Measurements from ENCODE around the gene TRPC4. TPM values are rescaled to one million over a fixed set of nuclear protein-coding genes. Genes with fewer than 3 reads are reported as not detected.
A peak's percentile ranks its signal among the peaks of the same experiment; 100 is the strongest.

Gene TRPC4
- polyA plus RNA-seq, 1 experiment = 6.2 TPM

- Histone ChIP-seq H3K36me3 (ENCODE audit: control insufficient read depth, insufficient read depth, low read length) (no peaks in the 10 kb centered on the region), H3K4me3 (ENCODE audit: low read depth, low read length) (no peak overlapping the region), H3K27me3 (ENCODE audit: control insufficient read depth, insufficient read depth, low read length) (no peaks in the 10 kb centered on the region)
- peak; percentile 45; the same call in 1 of the 2 replicates for TF ChIP-seq CTCF (IDR thresholded peaks at IDR 0.05; ENCODE audit: insufficient read depth, low read depth, low read length)
- CTCF ChIA-PET = interaction anchor here (1.2 to 8.4 kb wide), 6 partner anchors 240 to 527 kb away, joined by 3 to 51 read pairs (median 4); no protein-coding TSS in a partner anchor
- POLR2A ChIA-PET = no interaction called here
- DNase-seq (ENCODE audit: low read depth) = no peak
These were observed 266.7 kb downstream of the TRPC4 start for GRCh38 chr13:37602733-37603381.

- no peak for TF ChIP-seq CTCF (IDR thresholded peaks at IDR 0.05; ENCODE audit: insufficient read depth, low read depth, low read length)
- CTCF ChIA-PET = interaction anchor here (1.1 to 8.4 kb wide), 5 partner anchors 239 to 491 kb away, joined by 3 to 51 read pairs (median 4); no protein-coding TSS in a partner anchor
- H3K27me3 ChIP-seq (ENCODE audit: control insufficient read depth, insufficient read depth, low read length) = no peaks in the 10 kb centered on the region
- H3K4me3 ChIP-seq (ENCODE audit: low read depth, low read length) = no peak overlapping the region
- H3K36me3 ChIP-seq (ENCODE audit: control insufficient read depth, insufficient read depth, low read length) = no peaks in the 10 kb centered on the region
- DNase-seq (ENCODE audit: low read depth) = no peak
- POLR2A ChIA-PET = no interaction called here
These were observed 267.7 kb downstream of the TRPC4 start for GRCh38 chr13:37601648-37602440.

GRCh38 chr13:37599519-37599918 is 270.1 kb downstream of the TRPC4 start:
- H3K4me3 ChIP-seq (ENCODE audit: low read depth, low read length) = no peak overlapping the region
- H3K27me3 ChIP-seq (ENCODE audit: control insufficient read depth, insufficient read depth, low read length) = no peaks in the 10 kb centered on the region
- no peaks in the 10 kb centered on the region for H3K36me3 ChIP-seq (ENCODE audit: control insufficient read depth, insufficient read depth, low read length)
- no peak for TF ChIP-seq CTCF (IDR thresholded peaks at IDR 0.05; ENCODE audit: insufficient read depth, low read depth, low read length)
- no peak for DNase-seq (ENCODE audit: low read depth)
- POLR2A ChIA-PET = no interaction called here
- CTCF ChIA-PET = interaction anchor here (8.4 kb wide), 1 partner anchor 489 kb away, joined by 51 read pairs; no protein-coding TSS in a partner anchor

- TF ChIP-seq CTCF (IDR thresholded peaks at IDR 0.05; ENCODE audit: insufficient read depth, low read depth, low read length) = no peak
- Histone ChIP-seq H3K36me3 (ENCODE audit: control insufficient read depth, insufficient read depth, low read length) (no peaks in the 10 kb centered on the region), H3K27me3 (ENCODE audit: control insufficient read depth, insufficient read depth, low read length) (no peaks in the 10 kb centered on the region), H3K4me3 (ENCODE audit: low read depth, low read length) (peak within 1 kb of the TSS; percentile 9; the same call in 1 of the 2 replicates)
- CTCF ChIA-PET = interaction anchor here (8.4 kb wide), 1 partner anchor 488 kb away, joined by 51 read pairs; no protein-coding TSS in a partner anchor
- POLR2A ChIA-PET = no interaction called here
- DNase-seq (ENCODE audit: low read depth) = no peak
These were observed 271.0 kb downstream of the TRPC4 start, which contains the start of gene POSTN for GRCh38 chr13:37598597-37598996. Gene POSTN (minus strand): TSS chr13:37598768. CDS start chr13:37598726, 42 bp downstream.

GRCh38 chr13:37597477-37598025 is 272.0 kb downstream of the TRPC4 start:
- ChIA-PET POLR2A (no interaction called here), CTCF (no interaction called here)
- Histone ChIP-seq H3K27me3 (ENCODE audit: control insufficient read depth, insufficient read depth, low read length) (no peaks in the 10 kb centered on the region), H3K36me3 (ENCODE audit: control insufficient read depth, insufficient read depth, low read length) (no peaks in the 10 kb centered on the region), H3K4me3 (ENCODE audit: low read depth, low read length) (0 out of 2 replicates have a peak overlapping the region, but pooled peaks have one; percentile 9)
- no peak for TF ChIP-seq CTCF (IDR thresholded peaks at IDR 0.05; ENCODE audit: insufficient read depth, low read depth, low read length)
- DNase-seq (ENCODE audit: low read depth) = no peak

Measured in BJ (cell line).